A673 (cell line): ENCODE results near the gene NRG4.

Source experiments
- CTCF ChIP-seq: fragments of 300-800, 200-600 bp; sonication (generic); conservative IDR thresholded peaks from 2 replicates; pipeline ENCODE4 v1.5.1; 2017; ENCODE audit warnings: low read depth, mild to moderate bottlenecking, antibody characterized with exemption, low read length, moderate library complexity, mixed read lengths
- EZH2 ChIP-seq: fragments of 200-600 bp; sonication (generic); IDR thresholded peaks from 2 replicates; pipeline ENCODE4 v1.6.1; 2017; ENCODE audit warnings: borderline replicate concordance, low read depth, mild to moderate bottlenecking, mixed read lengths, antibody characterized with exemption, low read length; ENCODE audit not compliant: poor library complexity, severe bottlenecking

- TF ChIP-seq CTCF (no peak), EZH2 (no peak)
These were observed 81.4 kb downstream of the NRG4 start for GRCh38 chr15:75930866-75931265.
